ENCODE measurements around the gene RSF1. TPM values are rescaled to one million over a fixed set of nuclear protein-coding genes. Genes with fewer than 3 reads are reported as not detected.

The RSF1 gene
- total RNA-seq, 1 donor from 2014 or later: 74.2 TPM

DNA sequence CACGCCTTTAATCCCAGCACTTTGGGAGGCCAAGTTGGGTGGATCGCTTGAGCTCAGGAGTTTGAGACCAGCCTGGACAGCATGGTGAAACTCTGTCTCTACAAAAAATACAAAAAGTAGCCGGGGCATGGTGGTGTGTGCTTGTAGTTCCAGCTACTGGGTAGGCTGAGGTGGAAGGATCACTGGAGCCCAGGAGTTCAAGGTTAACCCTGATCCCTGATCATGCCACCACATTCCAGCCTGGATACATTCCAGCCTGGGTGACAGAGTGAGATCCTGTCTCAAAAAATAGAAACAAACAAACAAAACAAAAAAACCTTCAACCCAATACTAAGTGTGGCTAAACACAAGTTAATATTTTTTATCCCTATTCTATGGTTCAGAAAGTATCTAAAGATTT lies 116.5 kb downstream of the RSF1 start:
- Mint-ChIP-seq H3K9me3 (ENCODE audit: unreplicated experiment) (no peaks in the 10 kb centered on the region), H3K36me3 (ENCODE audit: unreplicated experiment) (peaks cover 28% of the 10 kb centered on the region), H3K4me1 (ENCODE audit: unreplicated experiment) (peaks cover 7% of the 10 kb centered on the region), H3K4me3 (ENCODE audit: unreplicated experiment) (no peak overlapping the region), H3K27me3 (ENCODE audit: unreplicated experiment) (no peaks in the 10 kb centered on the region), H3K27ac (ENCODE audit: unreplicated experiment) (no peak overlapping the region)
- no peak for DNase-seq (ENCODE audit: extremely low spot score, unreplicated experiment)
- TF ChIP-seq, protein P1, sequence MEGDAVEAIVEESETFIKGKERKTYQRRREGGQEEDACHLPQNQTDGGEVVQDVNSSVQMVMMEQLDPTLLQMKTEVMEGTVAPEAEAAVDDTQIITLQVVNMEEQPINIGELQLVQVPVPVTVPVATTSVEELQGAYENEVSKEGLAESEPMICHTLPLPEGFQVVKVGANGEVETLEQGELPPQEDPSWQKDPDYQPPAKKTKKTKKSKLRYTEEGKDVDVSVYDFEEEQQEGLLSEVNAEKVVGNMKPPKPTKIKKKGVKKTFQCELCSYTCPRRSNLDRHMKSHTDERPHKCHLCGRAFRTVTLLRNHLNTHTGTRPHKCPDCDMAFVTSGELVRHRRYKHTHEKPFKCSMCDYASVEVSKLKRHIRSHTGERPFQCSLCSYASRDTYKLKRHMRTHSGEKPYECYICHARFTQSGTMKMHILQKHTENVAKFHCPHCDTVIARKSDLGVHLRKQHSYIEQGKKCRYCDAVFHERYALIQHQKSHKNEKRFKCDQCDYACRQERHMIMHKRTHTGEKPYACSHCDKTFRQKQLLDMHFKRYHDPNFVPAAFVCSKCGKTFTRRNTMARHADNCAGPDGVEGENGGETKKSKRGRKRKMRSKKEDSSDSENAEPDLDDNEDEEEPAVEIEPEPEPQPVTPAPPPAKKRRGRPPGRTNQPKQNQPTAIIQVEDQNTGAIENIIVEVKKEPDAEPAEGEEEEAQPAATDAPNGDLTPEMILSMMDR (IDR thresholded peaks at IDR 0.05): no peak

DNA sequence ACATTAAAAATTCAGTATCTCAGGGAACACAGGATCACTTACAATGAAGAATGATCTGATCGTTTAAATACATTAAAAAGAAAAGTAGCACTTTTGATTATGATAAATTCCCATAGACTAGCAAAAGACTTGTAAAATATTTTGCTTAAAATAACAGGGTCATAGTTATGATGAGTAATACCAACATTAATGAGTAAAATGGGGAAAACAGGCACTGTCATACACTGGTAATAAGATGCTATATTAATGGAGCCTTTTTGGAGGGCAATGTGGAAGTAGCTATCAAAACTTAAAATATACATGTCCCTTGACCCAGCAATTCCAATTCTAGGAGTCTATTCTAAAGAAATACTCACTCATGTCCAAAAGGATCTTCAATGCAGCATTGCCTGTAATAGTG lies 121.1 kb downstream of the RSF1 start:
- TF ChIP-seq, protein P1 (IDR thresholded peaks at IDR 0.05): no peak
- H3K4me3 Mint-ChIP-seq (ENCODE audit: unreplicated experiment): no peak overlapping the region
- peaks cover 54% of the 10 kb centered on the region for H3K36me3 Mint-ChIP-seq (ENCODE audit: unreplicated experiment)
- no peak overlapping the region for H3K27ac Mint-ChIP-seq (ENCODE audit: unreplicated experiment)
- no peaks in the 10 kb centered on the region for H3K27me3 Mint-ChIP-seq (ENCODE audit: unreplicated experiment)
- H3K4me1 Mint-ChIP-seq (ENCODE audit: unreplicated experiment): peaks cover 2% of the 10 kb centered on the region
- DNase-seq (ENCODE audit: extremely low spot score, unreplicated experiment): no peak
- no peaks in the 10 kb centered on the region for H3K9me3 Mint-ChIP-seq (ENCODE audit: unreplicated experiment)

DNA sequence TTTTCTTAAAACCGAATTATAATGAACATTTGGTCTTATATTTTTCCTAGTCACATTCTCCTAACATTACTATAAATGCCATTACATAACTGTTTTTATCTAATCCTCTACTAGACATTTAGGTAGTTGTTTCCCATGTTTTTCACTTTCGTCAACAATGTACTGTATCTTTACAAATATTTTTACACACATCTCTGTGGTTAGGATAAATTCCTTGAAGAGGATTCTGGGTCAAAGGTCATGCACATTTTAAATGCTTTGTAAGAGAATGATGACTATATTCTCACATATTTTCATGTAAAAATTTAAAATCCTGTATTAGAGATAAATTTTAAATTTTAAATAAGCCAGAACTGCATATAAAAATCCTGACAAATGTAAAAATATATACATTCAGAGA lies 121.6 kb downstream of the RSF1 start:
- Mint-ChIP-seq H3K4me1 (ENCODE audit: unreplicated experiment) (peaks cover 2% of the 10 kb centered on the region), H3K4me3 (ENCODE audit: unreplicated experiment) (no peak overlapping the region), H3K36me3 (ENCODE audit: unreplicated experiment) (peaks cover 54% of the 10 kb centered on the region), H3K9me3 (ENCODE audit: unreplicated experiment) (no peaks in the 10 kb centered on the region), H3K27me3 (ENCODE audit: unreplicated experiment) (no peaks in the 10 kb centered on the region), H3K27ac (ENCODE audit: unreplicated experiment) (no peak overlapping the region)
- TF ChIP-seq, protein P1 (IDR thresholded peaks at IDR 0.05): no peak
- no peak for DNase-seq (ENCODE audit: extremely low spot score, unreplicated experiment)

DNA sequence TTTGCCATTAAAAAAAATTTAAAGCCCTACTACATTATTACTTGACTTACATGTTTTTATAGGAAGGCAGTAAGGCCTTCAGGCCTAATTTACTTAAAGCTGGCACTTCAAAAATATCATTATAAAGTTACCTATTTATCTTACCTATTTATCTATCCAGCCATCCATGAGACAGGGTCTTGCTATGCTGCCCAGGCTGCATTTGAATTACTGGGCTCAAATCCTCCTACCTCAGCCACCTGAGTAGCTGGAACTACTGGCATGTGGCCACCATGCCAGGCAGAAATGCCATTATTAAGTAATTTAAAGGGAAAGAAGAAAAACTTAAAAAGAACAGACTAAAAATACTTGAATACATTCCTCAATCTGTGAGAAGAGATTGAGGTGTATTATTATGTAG lies 122.7 kb downstream of the RSF1 start:
- TF ChIP-seq, protein P1 (IDR thresholded peaks at IDR 0.05): no peak
- DNase-seq (ENCODE audit: extremely low spot score, unreplicated experiment): no peak
- H3K9me3 Mint-ChIP-seq (ENCODE audit: unreplicated experiment): no peaks in the 10 kb centered on the region
- no peak overlapping the region for H3K4me3 Mint-ChIP-seq (ENCODE audit: unreplicated experiment)
- H3K27me3 Mint-ChIP-seq (ENCODE audit: unreplicated experiment): no peaks in the 10 kb centered on the region
- no peak overlapping the region for H3K27ac Mint-ChIP-seq (ENCODE audit: unreplicated experiment)
- H3K36me3 Mint-ChIP-seq (ENCODE audit: unreplicated experiment): peaks cover 57% of the 10 kb centered on the region
- H3K4me1 Mint-ChIP-seq (ENCODE audit: unreplicated experiment): peaks cover 2% of the 10 kb centered on the region

DNA sequence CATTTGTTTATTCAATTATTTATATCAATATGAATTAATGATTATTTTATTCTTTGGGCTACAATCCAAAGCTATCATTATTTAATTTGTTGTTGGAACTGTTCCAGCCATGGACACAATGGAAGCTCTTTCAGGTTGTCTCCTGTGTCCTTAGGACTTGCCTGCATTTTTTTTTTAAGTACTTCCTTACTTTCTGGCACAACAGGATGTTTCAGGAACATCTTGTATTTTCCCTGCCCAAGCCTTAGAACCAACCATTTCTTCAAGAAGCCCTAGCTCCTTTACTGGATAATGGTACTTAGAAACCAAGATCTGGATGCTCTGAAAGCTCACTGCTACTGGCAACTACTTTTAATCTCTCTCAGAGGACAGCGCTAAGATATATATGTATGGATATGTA lies 125.1 kb downstream of the RSF1 start:
- no peak for DNase-seq (ENCODE audit: extremely low spot score, unreplicated experiment)
- TF ChIP-seq, protein P1 (IDR thresholded peaks at IDR 0.05): no peak
- no peak overlapping the region for H3K27ac Mint-ChIP-seq (ENCODE audit: unreplicated experiment)
- no peak overlapping the region for H3K4me3 Mint-ChIP-seq (ENCODE audit: unreplicated experiment)
- H3K9me3 Mint-ChIP-seq (ENCODE audit: unreplicated experiment): no peaks in the 10 kb centered on the region
- no peaks in the 10 kb centered on the region for H3K27me3 Mint-ChIP-seq (ENCODE audit: unreplicated experiment)
- peaks cover 50% of the 10 kb centered on the region for H3K36me3 Mint-ChIP-seq (ENCODE audit: unreplicated experiment)
- H3K4me1 Mint-ChIP-seq (ENCODE audit: unreplicated experiment): peaks cover 2% of the 10 kb centered on the region
